ENCODE data around the gene DDX1. TPM values are rescaled to one million over a fixed set of nuclear protein-coding genes. Genes with fewer than 3 reads are reported as not detected.

The DDX1 gene
- total RNA-seq, 1 donor from 2014 or later, result 130 TPM

- no peak for DNase-seq (ENCODE audit: low read depth)
These were observed 53.6 kb downstream of the DDX1 start for GRCh38 chr2:15645300-15645699.

GRCh38 chr2:15645720-15646385 is 54.2 kb downstream of the DDX1 start:
- no peak for DNase-seq (ENCODE audit: low read depth)

- no peak for DNase-seq (ENCODE audit: low read depth)
These were observed 55.0 kb downstream of the DDX1 start for GRCh38 chr2:15646661-15647060.

- DNase-seq (ENCODE audit: low read depth), result no peak
These were observed 56.2 kb downstream of the DDX1 start for GRCh38 chr2:15647622-15648590.

GRCh38 chr2:15648593-15649525 is 57.2 kb downstream of the DDX1 start:
- no peak for DNase-seq (ENCODE audit: low read depth)

- DNase-seq (ENCODE audit: low read depth), result no peak
These were observed 58.0 kb downstream of the DDX1 start for GRCh38 chr2:15649561-15650255.

GRCh38 chr2:15650616-15651366 is 59.1 kb downstream of the DDX1 start:
- DNase-seq (ENCODE audit: low read depth), result no peak

- no peak for DNase-seq (ENCODE audit: low read depth)
These were observed 59.7 kb downstream of the DDX1 start for GRCh38 chr2:15651367-15651727.

- DNase-seq (ENCODE audit: low read depth), result no peak
These were observed 60.6 kb downstream of the DDX1 start for GRCh38 chr2:15652252-15652651.

- peak; percentile 56 for DNase-seq (ENCODE audit: low read depth)
These were observed 61.1 kb downstream of the DDX1 start for GRCh38 chr2:15652801-15653200.

GRCh38 chr2:15653806-15654726 is 62.4 kb downstream of the DDX1 start:
- no peak for DNase-seq (ENCODE audit: low read depth)

- DNase-seq (ENCODE audit: low read depth), result no peak
These were observed 63.0 kb downstream of the DDX1 start for GRCh38 chr2:15654727-15655073.

GRCh38 chr2:15655123-15655887 is 63.6 kb downstream of the DDX1 start:
- DNase-seq (ENCODE audit: low read depth), result no peak

- no peak for DNase-seq (ENCODE audit: low read depth)
These were observed 64.4 kb downstream of the DDX1 start for GRCh38 chr2:15656090-15656489.

- DNase-seq (ENCODE audit: low read depth), result no peak
These were observed 66.1 kb downstream of the DDX1 start for GRCh38 chr2:15657759-15658158.

GRCh38 chr2:15658911-15659310 is 67.2 kb downstream of the DDX1 start:
- no peak for DNase-seq (ENCODE audit: low read depth)

GRCh38 chr2:15660491-15661294 is 69.0 kb downstream of the DDX1 start:
- peak; percentile 77 for DNase-seq (ENCODE audit: low read depth)

- DNase-seq (ENCODE audit: low read depth), result no peak
These were observed 69.6 kb downstream of the DDX1 start for GRCh38 chr2:15661295-15661569.

Measured in renal cortical epithelial cell (primary cell).